ENCODE measurements around the gene TIMD4.
"Not testable (repeated sequence)": the region's sequence is repeated elsewhere in the genome, so short reads cannot be mapped to it uniquely, and the experiment has no call there.

Gene TIMD4

GRCh38 chr5:156947925-156948324, 15.1 kb downstream of the TIMD4 start:
- DNase-seq (ENCODE audit: low read depth): no peak
- H3K4me3 ChIP-seq (ENCODE audit: low read depth, low read length): no peak overlapping the region

DNA sequence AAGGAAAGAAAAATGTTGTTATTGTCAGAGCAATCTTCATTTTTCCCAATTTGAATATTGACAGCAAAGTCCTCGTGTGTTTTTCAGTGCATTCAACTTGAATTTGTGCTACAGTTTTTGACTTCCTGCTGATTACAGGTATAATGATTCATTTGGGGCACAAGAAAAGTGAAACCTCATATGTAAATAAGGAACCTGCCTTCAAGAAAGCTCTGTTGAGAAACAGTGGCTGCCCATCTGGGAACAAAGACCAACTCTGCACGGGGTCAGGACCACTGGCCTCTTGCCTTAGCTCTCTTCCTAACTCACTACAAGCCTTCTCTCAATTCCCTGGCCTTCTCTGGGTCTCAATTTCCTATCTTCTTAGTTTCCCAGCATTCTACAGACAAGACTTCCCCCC, 21.0 kb downstream of the TIMD4 start:
- no peak for TF ChIP-seq CTCF (IDR thresholded peaks at IDR 0.05; ENCODE audit: insufficient read depth, low read depth, low read length, missing control alignments)
- DNase-seq (ENCODE audit: low read depth): peak; percentile 76
- H3K4me3 ChIP-seq (ENCODE audit: low read depth, low read length): no peak overlapping the region

More at GRCh38 chr5:156947925-156948324, 15.1 kb downstream of the TIMD4 start:
- no peak for TF ChIP-seq CTCF (IDR thresholded peaks at IDR 0.05; ENCODE audit: insufficient read depth, low read depth, low read length, missing control alignments)

DNA sequence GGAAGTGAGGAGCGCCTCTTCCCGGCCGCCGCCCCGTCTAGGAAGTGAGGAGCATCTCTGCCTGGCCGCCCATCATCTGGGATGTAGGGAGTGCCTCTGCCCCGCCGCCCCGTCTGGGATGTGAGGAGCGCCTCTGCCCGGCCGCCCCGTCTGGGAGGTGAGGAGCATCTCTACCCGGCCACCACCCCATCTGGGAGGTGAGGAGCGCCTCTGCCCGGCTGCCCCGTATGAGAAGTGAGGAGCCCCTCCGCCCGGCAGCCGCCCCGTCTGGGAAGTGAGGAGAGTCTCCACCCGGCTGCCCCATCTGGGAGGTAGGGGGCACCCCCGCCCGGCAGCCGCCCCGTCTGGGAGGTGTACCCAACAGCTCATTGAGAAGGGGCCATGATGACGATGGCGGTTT, 22.6 kb downstream of the TIMD4 start:
- DNase-seq (ENCODE audit: low read depth); H3K4me3 ChIP-seq (ENCODE audit: low read depth, low read length): not testable (repeated sequence)

- no peak for TF ChIP-seq CTCF (IDR thresholded peaks at IDR 0.05; ENCODE audit: insufficient read depth, low read depth, low read length, missing control alignments)
- H3K4me3 ChIP-seq (ENCODE audit: low read depth, low read length): no peak overlapping the region
- no peak for DNase-seq (ENCODE audit: low read depth)
Observed at GRCh38 chr5:156936972-156937371, 26.1 kb downstream of the TIMD4 start.

GRCh38 chr5:156934450-156935211, 28.4 kb downstream of the TIMD4 start:
- peak; percentile 65 for TF ChIP-seq CTCF (IDR thresholded peaks at IDR 0.05; ENCODE audit: insufficient read depth, low read depth, low read length, missing control alignments)
- DNase-seq (ENCODE audit: low read depth): peak; percentile 75
- no peak overlapping the region for H3K4me3 ChIP-seq (ENCODE audit: low read depth, low read length)

- TF ChIP-seq CTCF (IDR thresholded peaks at IDR 0.05; ENCODE audit: insufficient read depth, low read depth, low read length, missing control alignments): no peak
- H3K4me3 ChIP-seq (ENCODE audit: low read depth, low read length): no peak overlapping the region
Observed at GRCh38 chr5:156929366-156929948, 33.6 kb downstream of the TIMD4 start.

DNA sequence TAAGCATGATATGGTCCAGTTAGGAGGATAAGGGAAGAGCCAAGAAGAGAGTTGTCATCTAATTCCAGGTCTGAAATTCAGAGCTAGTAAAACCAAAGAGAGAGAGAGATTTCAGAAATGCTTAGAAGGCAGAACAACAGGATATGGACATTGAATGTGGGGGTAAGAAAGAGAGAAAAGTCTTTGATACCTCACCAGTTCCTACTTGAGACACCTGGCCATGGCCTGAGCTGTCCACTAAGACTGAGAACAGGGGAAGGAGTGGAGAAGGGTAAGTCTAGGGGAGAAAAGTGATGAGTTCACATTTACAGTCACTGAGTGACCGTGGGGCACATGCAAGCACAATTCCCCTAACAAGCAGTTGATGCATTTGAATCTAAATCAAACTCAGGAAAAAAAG, 35.5 kb downstream of the TIMD4 start:
- no peak overlapping the region for H3K4me3 ChIP-seq (ENCODE audit: low read depth, low read length)
- DNase-seq (ENCODE audit: low read depth): peak; percentile 58
- TF ChIP-seq CTCF (IDR thresholded peaks at IDR 0.05; ENCODE audit: insufficient read depth, low read depth, low read length, missing control alignments): no peak

More at GRCh38 chr5:156929366-156929948, 33.6 kb downstream of the TIMD4 start:
- DNase-seq (ENCODE audit: low read depth): no peak

DNA sequence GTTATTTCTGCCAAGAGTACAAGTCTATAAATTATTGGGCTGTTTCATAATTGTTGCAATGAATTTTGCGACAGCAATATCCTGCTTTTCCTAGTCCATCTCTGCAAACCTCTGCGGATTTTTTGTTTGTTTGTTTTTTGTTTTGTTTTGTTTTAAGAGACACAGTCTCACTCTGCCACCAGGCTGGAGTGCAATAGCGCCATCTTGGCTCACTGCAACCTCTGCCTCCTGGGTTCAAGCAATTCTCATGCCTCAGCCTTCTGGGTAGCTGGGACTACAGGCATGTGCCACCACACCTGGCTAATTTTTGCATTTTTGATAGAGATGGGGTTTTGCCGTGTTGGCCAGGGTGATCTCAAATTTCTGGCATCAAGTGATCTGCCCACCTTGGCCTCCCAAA, 37.3 kb downstream of the TIMD4 start:
- not testable (repeated sequence) for DNase-seq (ENCODE audit: low read depth); H3K4me3 ChIP-seq (ENCODE audit: low read depth, low read length)

Measured in GM12865 (cell line).